HG03521 (cell line): ENCODE results near the gene OPTC.

Experiments
- ATAC-seq: cut with Tn5 transposase; IDR thresholded peaks from one replicate; pipeline ENCODE4 v1.9.1; 2021; ENCODE audit warnings: mild to moderate bottlenecking, moderate library complexity; ENCODE audit not compliant: unreplicated experiment

OPTC gene

DNA sequence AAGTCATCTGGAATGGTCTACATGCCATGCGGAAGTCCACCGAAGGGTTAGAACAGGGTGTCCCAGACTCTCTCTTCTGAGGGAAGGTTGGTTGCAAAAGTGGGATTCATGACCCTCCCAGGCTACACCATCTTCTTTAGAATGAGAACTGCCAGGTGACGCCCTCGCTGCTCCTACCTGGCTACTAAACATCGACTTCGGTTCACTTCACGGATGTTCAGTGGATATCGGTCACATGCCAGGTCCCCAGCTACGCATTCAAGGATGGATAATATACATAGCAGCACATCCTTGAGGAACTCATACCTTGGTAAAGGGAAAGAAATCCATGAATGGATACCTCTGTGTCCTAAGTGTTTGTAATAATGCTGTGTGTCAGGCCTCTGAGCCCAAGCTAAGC lies 3.3 kb upstream of the OPTC start:
- ATAC-seq = no peak

DNA sequence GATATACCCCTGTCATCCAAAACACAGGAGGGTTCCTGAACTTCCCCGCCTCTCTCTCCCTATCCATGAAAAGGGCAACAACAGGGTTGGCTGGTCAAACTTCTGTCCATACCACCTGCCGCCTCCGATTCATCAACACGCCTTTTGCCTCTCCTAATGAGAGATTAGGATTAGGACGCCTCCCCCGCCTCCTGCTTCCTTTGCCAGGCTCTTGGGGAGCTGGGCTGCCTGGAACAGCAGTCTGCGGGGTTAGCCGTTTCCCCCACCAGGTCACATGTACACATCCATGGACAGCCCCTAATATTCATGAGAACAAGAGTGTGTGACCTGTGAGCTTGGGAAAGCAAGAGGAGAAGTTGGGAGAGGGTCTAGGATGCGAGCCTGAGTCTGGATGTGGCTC lies 2.3 kb upstream of the OPTC start:
- no peak for ATAC-seq

DNA sequence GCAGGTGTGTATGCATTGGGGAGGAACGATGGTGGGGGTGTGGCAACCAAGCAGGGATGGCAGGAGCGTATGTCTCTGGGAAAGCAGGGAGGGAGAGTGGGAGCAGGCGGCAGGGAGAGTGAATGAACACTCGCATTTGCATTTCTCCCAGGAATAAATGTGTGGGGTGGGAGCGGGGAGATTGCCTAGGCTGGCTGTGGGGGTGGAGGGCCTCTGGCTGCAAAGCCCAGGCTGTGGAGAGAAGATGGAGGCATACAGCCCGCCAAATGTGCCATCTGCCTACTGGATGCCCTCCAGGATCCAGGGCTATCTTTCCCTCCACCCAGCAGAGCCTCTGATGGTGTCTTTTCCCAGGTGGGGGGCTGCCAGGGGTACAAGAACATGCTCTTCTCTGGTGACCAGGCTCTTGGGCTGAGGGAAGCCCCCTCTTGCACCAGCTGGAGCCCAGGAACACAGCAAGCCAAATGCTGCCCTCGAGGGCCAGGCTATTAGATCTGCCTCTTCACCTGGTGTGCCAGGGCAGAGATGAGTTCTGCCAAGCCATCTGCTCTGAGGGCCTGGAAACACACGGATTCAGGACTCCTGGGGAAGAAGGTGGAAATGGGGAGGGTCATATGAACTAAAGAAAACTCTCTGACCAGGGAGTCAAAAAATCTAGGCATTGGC lies 1.7 kb upstream of the OPTC start:
- ATAC-seq = no peak

DNA sequence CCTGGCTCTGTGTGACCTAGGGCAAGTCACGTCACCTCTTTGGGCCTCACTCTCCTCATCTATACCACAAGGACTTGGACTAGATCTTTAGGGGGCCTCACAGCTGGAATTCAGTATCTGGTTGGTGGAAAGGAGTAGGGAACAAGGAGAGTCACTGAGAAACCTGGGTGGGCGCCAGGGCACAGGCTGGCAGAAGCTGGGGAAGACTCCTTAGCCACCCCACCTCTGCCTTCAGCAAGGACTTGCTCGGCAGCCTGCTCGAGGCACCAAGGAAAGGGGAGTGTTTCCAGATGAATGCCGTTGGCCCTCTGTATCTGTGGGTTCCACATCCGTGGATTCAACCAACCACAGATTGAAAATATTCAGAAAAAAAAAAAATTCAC lies 1.2 kb upstream of the OPTC start:
- ATAC-seq = no peak

DNA sequence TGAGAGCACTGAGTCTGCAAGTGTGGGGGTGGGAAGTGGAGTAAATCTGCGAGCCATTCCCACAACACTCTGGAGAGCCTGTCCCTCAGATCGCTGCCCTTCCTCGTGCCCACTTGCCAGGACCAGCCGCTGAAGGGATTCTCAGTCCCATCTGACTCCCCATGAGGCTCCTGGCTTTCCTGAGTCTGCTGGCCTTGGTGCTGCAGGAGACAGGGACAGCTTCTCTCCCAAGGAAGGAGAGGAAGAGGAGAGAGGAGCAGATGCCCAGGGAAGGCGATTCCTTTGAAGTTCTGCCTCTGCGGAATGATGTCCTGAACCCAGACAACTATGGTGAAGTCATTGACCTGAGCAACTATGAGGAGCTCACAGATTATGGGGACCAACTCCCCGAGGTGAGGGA lies 1.9 kb downstream of the OPTC start:
- ATAC-seq = no peak

DNA sequence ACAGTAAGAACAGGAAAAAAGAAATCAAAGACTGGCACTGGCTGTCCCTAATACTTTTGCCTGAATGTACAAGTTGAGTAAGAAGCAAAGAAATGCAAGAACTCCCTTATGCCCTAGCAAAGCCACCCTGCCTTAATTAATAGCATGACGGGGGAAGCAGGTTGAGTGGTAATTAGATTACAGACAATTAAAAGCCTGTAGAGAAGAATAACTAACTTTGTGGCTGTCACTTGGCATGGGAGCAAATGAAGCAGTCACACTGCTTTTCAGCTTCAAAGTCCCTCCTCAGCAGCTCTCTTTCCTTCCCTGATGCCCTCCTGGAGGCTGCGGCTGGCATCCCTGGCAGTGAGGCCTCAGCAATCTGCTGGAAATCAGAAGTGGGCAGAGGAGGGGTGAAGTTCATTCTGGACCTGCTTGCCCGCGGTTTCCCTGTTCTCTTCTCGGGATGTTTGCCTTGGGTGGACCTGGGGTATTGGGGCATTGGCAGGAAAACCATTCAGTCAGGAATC lies 3.4 kb downstream of the OPTC start:
- no peak for ATAC-seq

DNA sequence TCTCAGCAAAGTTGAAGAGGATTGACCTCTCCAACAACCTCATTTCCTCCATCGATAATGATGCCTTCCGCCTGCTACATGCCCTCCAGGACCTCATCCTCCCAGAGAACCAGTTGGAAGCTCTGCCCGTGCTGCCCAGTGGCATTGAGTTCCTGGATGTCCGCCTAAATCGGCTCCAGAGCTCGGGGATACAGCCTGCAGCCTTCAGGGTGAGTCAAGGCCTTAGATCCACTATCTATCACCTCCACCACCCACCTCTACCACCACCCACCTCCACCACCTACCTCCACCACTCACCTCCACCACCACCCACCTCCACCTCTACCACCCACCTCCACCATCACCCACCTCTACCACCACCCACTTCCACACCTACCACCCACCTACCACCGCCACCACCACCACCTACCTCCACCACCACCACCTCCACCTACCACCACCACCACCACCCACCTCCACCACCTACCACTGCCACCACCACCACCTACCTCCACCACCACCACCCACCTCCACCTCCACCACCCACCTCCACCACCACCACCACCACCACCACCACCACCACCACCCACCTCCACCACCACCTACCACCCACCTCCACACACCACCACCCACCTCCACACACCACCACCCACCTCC lies 5.8 kb downstream of the OPTC start:
- no peak for ATAC-seq

DNA sequence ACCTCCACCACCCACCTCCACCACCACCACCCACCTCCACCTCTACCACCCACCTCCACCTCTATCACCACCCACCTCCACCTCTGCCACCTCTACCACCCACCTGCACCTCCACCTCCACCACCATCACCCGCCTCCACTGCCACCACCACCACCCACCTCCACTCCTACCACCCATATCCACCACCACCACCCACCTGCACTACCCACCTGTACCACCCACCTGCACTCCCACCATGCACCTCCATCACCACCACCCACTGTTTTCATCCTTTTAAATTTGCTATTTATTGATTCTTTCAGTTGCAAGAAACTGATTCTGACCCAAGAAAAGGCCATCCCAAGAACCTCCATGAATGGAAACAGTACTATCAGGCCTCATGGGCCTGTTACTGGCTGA lies 6.3 kb downstream of the OPTC start:
- no peak for ATAC-seq

DNA sequence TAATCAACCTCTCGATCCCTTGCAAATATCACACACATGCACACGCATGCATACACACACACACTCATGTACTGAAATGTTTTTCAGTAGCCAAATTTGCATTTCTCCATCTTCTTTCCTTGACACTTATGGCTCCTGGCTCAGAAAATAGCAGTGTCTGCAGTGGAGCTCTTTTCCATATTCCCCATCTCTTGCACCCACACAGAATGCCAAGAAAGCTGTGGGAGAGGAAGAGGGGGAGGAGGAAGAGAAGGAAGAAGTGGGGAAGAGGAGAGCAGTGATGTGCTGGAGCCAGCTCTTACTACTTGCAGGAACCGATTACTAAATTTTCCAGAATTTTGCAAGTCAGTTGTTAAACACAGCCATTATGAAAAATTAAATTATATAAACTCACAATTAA lies 9.9 kb downstream of the OPTC start:
- ATAC-seq = no peak

DNA sequence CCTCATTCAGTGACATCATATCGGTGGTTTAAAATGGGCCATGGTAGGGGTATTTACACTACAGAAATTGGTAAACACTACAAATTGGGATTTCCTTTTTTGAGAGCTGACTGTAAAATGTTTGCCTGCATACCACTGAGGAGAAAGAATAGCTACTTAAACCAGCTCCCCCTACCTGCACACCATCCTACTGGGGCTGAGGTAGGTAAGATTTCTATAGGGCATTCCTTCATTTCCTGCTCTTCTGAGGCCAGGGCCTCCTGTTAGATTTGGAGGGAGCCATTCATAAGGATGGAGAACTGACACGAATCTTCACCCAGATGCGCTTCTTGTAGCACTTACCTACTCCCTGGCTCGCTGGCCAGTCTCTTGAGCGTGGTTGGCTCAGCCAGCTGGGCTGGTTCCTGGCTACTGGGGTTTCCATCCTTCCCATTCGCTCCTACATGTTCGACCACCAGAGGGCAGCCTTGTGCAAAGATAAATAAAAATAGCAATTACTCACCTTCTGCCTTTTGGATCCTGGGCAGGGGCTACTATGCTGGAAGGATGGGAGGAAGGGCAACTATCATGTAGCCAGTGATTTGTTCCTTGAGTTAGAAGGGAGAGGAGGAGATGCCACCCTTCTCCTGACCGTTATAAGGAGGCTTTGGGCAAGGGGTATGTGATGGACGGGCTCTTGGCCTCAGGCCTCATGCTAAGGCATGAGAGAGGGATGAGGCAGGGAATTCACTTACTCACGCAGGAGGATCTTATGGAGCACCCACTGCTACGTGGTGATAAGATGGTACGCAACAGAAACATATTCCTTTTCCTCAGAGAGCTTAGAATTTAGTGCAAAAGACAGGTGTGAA lies 10.7 kb downstream of the OPTC start:
- no peak for ATAC-seq

DNA sequence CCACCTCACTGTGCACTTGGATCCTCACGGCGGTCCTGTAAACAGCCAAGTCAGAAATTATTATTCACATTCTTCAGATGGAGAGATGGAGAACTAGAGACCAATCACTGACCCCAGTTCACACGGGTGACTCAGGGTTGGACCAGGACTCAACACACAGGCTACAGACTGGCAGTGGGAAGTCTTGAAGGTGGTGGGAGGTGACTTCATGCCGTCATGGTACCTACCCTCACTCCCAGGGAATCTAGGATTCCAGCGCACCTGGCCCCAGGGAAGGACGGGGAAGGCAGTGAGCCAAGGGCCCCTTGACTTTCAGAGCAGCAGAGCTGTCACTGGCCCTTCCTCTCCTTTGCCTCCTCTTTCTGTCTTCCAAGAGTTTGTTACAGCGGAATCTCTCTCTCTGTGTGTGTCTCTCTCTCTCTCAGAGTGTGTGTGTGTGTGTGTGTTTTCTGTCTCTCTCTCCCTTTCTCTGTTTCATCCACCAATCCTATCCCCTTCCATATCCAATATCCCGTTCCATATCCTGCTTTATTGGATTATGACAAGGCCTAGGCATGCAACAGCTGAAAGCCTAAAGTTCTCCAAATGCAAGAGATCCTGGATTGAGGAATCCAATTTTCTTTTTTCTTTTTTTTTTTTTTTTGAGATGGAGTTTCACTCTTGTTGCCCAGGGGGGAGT lies 11.7 kb downstream of the OPTC start:
- ATAC-seq = no peak

DNA sequence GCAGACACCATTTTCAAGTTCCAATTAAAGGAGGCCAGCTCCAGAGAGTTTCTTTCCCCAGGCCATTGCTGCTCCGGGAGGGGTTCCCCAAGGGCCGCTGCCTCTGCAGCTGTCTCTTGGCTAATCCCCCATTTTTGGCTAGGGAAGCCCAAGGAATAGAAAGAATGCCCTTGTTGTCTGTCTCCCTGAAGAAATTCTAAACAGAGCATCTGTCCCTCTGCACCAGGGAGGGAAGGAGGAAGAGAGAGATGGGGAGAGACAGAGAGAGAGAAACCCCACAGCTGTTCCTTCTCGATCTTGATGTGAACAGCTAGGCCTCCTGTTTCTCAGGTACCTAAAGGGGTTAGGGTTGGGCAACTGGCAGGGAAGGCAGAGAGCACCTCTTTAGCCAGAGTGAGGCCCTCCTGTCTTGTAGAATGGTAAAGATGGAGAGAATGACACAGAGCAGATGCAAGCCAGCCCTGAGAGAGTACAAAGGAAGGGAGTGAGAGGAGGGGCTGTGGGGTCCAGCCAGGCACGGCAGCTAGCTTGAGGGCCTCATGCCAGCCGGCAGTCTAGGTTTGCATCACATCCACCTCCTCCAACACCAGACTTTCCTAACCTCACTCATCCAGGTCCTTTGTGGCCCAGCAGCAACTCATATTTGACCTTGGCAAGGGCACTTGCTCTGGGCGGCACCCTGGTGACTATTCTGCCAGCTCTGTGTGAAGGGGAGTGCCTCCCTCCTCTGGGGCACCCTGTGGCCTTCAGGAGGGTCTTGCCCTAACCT lies 13.1 kb downstream of the OPTC start:
- ATAC-seq = no peak

DNA sequence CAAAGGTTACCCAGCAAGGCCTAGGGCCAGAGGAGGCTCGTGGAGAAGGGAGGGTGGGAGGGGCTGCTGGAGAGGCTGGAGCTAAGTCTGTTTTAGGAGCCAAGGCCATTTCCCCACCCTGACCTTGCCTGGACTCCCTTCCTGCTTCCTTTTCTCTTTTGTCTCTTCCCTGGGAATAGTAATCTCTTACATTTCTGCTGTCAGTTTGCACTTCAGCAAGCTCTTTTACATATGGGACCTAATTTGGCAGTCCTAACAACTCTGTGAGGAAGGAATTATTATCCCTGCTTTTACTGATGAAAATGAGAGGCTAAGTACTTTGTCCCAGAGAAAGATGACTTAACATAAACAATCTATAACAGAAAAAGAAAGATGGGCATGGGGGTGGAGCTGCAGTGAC lies 13.8 kb downstream of the OPTC start:
- ATAC-seq = no peak

DNA sequence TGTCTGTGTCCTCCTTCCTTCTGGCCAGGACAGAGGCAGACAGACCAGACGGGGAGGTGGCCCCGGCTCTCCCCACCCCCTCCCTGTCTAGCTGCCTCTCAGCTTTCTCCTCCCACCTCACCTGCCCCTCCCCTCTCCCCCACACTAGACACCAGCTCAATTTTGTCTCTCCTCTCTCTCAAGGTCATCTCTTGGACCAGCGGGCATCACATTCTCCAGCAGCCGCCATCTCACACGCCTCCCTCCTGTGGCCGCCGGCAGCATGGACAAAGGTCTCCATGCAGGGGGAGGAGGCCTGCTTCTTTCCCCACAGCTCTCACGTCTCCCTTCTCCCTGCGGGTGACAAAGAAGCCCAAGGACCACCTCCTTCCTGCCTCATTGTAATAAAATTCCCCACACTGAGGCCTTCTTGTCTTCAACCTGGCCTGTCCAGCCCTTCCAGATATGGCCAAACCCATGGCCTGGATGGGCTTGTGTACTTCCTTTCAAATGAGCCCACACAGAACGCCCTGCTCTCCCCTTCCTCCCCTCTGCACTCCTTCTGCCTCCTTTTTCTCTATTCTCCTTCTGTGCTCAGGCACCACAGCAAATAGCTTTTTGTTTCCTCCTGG lies 14.6 kb downstream of the OPTC start:
- ATAC-seq = no peak

DNA sequence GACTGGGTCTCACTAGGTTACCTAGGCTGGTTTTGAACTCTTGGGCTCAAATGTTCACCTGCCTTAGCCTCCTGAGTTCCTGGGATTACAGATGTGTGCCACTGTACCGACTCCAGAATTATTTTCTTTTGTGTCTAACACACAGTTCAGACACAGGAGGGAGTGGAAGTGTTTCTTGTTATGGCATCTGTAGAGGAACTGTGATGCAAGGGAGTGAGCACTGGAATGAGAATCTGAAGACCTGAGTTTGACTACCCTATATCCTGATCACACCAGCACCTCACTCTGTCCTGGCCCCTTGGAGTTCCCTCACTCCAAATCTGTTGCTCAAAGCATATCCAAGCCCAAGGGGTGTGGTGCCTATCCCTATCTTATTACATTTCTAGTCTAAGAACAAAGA lies 15.2 kb downstream of the OPTC start:
- ATAC-seq = no peak

DNA sequence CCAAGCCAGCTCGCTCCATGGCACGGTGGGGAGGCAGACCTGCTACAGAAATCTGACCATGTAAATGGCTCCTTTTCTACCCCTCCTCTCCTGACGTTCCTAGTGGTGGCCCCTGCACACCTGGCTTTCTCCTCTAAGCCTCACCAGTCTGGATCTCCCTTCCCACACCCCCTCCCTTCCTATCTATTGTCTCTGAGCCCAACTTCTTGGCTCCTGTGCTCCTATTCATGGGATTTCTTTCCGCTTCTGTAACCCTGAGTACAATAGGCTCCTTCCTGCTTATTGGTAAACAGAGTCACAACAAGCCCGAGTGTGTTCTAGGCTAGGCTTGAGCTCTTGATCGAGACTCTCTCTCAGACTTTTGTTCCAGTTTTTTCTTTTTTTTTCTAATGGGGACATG lies 17.6 kb downstream of the OPTC start:
- ATAC-seq = no peak

DNA sequence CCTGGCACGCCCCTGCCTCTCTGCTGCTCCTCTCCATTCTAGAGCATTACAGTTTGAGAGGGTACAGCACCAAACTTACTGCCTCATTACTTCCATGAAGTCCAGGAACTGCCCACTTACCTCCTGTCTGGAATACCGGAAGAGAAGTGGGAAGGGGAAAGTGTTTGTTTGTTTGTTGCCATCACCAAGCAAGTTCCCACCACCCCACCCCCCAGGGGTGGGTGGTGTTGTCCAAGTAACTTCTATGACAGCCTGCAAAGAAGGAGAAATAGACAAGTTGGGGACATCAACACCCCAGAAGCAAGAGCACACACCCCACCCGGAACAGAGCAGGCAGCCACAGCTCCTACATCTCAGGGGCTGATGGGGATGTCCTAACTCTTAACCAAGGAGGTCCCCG lies 18.0 kb downstream of the OPTC start:
- ATAC-seq = no peak

DNA sequence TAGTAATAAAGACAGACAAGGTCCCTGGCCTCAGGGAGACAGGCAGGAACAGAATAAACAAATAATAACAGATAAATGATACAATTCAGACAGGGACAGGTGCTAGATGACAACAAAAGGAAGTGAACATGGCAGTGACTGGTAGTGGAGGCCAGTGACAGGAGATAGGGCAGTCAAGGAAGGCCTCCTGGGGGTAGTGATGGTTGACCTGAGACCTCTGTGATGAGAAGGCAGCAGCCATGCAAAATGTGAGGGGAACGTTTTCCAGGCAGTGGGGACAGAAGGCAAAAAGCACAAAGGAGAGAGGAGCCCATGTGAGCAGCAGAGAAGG lies 18.5 kb downstream of the OPTC start:
- ATAC-seq = no peak

DNA sequence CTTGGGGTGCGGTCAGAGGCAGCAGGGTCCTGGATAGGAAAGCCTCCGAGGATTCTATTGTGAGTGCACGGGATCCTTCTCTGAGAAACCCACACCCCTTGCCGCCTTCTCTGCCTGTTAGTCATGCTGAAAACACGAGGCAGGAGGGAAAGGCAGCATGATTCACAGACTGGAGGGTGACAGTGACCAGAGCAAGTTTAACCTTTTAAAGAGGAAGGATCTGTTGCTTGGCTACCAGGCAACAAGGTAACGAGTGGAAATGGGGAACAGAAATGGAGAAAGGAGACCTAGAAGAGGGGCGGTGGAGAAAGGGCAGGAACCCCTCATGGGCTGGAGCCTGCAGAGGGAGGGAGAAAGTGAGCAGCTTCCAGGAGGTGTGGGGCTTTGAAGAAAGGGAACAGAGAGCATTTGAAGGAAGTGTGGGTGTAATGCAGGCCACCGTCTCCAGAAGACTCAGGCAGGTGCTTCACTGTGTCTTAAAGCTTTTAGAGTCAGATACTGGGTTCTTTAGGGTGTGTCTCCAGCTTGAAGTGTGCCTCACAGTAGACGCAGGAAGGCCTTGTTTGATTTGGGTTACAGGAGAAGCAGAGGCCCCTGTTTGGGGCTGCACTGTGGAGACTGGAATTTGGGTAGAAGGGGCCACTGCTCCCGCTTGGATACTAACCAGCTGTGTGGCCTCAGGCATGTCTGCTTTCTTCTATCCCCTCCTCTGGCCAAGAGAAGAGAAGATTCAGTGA lies 19.1 kb downstream of the OPTC start:
- ATAC-seq = no peak

DNA sequence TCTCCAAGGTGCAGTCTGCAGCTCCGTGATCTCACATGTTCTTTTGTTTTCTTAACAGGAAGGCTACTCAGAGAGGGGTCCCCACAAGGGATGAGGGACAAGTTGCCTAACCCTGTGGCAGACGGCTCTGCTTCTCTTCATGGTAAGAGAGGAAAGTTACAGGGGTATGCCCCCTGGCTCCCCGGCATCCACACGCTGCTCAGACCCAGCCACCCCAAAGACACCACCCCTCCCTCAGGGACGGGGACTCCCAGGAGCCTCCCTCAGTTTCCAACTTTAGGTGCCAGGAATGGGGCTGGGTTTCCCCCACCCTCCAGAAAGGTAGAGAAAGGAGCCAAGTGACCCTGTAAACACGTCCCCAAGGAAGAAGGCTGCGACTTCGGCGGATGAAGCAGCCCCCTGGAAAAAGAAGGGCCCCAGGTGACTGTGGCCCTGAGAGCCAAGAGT lies 19.7 kb downstream of the OPTC start:
- ATAC-seq = no peak
